ENCODE data around the gene ESRP2.
A peak's percentile ranks its signal among the peaks of the same experiment; 100 is the strongest.

The ESRP2 gene

GRCh38 chr16:68202091-68202519 is 33.8 kb downstream of the ESRP2 start:
- no peak overlapping the region for H3K4me3 ChIP-seq (ENCODE audit: low read depth, low read length)
- no peak for TF ChIP-seq CTCF (IDR thresholded peaks at IDR 0.05; ENCODE audit: insufficient read depth, low read depth, low read length, missing control alignments)
- DNase-seq (ENCODE audit: low read depth): peak; percentile 30

- no peak overlapping the region for H3K4me3 ChIP-seq (ENCODE audit: low read depth, low read length)
- no peak for TF ChIP-seq CTCF (IDR thresholded peaks at IDR 0.05; ENCODE audit: insufficient read depth, low read depth, low read length, missing control alignments)
- peak; percentile 18 for DNase-seq (ENCODE audit: low read depth)
Measured at GRCh38 chr16:68200088-68200783, 35.7 kb downstream of the ESRP2 start.

- no peak overlapping the region for H3K4me3 ChIP-seq (ENCODE audit: low read depth, low read length)
- no peak for DNase-seq (ENCODE audit: low read depth)
- TF ChIP-seq CTCF (IDR thresholded peaks at IDR 0.05; ENCODE audit: insufficient read depth, low read depth, low read length, missing control alignments): no peak
Measured at GRCh38 chr16:68197250-68197649, 38.7 kb downstream of the ESRP2 start.

GRCh38 chr16:68194251-68194650 is 41.7 kb downstream of the ESRP2 start:
- H3K4me3 ChIP-seq (ENCODE audit: low read depth, low read length): no peak overlapping the region
- TF ChIP-seq CTCF (IDR thresholded peaks at IDR 0.05; ENCODE audit: insufficient read depth, low read depth, low read length, missing control alignments): no peak
- no peak for DNase-seq (ENCODE audit: low read depth)

GRCh38 chr16:68190736-68191510 is 45.0 kb downstream of the ESRP2 start:
- DNase-seq (ENCODE audit: low read depth): no peak
- H3K4me3 ChIP-seq (ENCODE audit: low read depth, low read length): no peak overlapping the region
- TF ChIP-seq CTCF (IDR thresholded peaks at IDR 0.05; ENCODE audit: insufficient read depth, low read depth, low read length, missing control alignments): no peak

- no peak for TF ChIP-seq CTCF (IDR thresholded peaks at IDR 0.05; ENCODE audit: insufficient read depth, low read depth, low read length, missing control alignments)
- H3K4me3 ChIP-seq (ENCODE audit: low read depth, low read length): no peak overlapping the region
- no peak for DNase-seq (ENCODE audit: low read depth)
Measured at GRCh38 chr16:68190081-68190480, 45.8 kb downstream of the ESRP2 start.

All from GM12865 (cell line).